Brain microvascular endothelial cell (primary cell): ENCODE measurements around the gene PRPF18.

ENCODE experiments used
- DNase-seq: peaks from one replicate; pipeline ENCODE4 v3.0.0-alpha.2; 2020
- H3K27ac ChIP-seq: fragments of 250-450 bp; sonication (Bioruptor Pico); 2 replicates; pipeline ENCODE4 v1.5.1; 2020; ENCODE audit warnings: mild to moderate bottlenecking, moderate library complexity
- H3K27me3 ChIP-seq: fragments of 250-450 bp; sonication (Bioruptor Pico); replicated peaks from 2 replicates; pipeline ENCODE4 v1.5.1; 2020; ENCODE audit warnings: mild to moderate bottlenecking
- H3K36me3 ChIP-seq: fragments of 250-450 bp; sonication (Bioruptor Pico); replicated peaks from 2 replicates; pipeline ENCODE4 v1.5.1; 2020; ENCODE audit warnings: mild to moderate bottlenecking
- H3K4me3 ChIP-seq: 2 replicates; pipeline ENCODE4 v1.5.1; 2011; ENCODE audit warnings: low read depth, mild to moderate bottlenecking, control low read depth, low read length, moderate library complexity
- CTCF ChIP-seq: IDR thresholded peaks from 2 replicates; pipeline ENCODE4 v1.5.1; 2011; ENCODE audit warnings: low read depth, mild to moderate bottlenecking, moderate library complexity, low read length, control low read depth, inconsistent platforms; ENCODE audit errors: missing control alignments
- in situ Hi-C: cut with HindIII; loops from 2 replicates; pipeline ENCODE4 v1.10.0; 2017; ENCODE audit warnings: low sequenced_read_pairs, low pct_ligation_motif_present

The PRPF18 gene

GRCh38 chr10:13573960-13574359 lies 12.8 kb upstream of the PRPF18 start:
- H3K27ac ChIP-seq: no peak overlapping the region
- no peak for TF ChIP-seq CTCF
- in situ Hi-C loops: no loop called here
- no peak overlapping the region for H3K4me3 ChIP-seq
- no peaks in the 10 kb centered on the region for H3K27me3 ChIP-seq
- H3K36me3 ChIP-seq: no peaks in the 10 kb centered on the region
- no peak for DNase-seq

- no peak for TF ChIP-seq CTCF
- Histone ChIP-seq H3K27me3 (no peaks in the 10 kb centered on the region), H3K27ac (no peak overlapping the region), H3K4me3 (no peak overlapping the region), H3K36me3 (peaks cover 2% of the 10 kb centered on the region)
- DNase-seq: no peak
- in situ Hi-C loops: no loop called here
Measured at GRCh38 chr10:13585195-13585751, 1.5 kb upstream of the PRPF18 start.

- Histone ChIP-seq H3K27ac (no peak overlapping the region), H3K4me3 (no peak overlapping the region), H3K27me3 (no peaks in the 10 kb centered on the region), H3K36me3 (peaks cover 2% of the 10 kb centered on the region)
- no peak for TF ChIP-seq CTCF
- in situ Hi-C loops: no loop called here
- DNase-seq: no peak
Measured at GRCh38 chr10:13585943-13586342, 822 bp upstream of the PRPF18 start.

GRCh38 chr10:13587391-13587790 lies 626 bp downstream of the PRPF18 start:
- in situ Hi-C loops: no loop called here
- no peak for TF ChIP-seq CTCF

GRCh38 chr10:13589316-13589715 lies 2.6 kb downstream of the PRPF18 start:
- Histone ChIP-seq H3K4me3 (no peak overlapping the region), H3K36me3 (peaks cover 4% of the 10 kb centered on the region), H3K27ac (no peak overlapping the region), H3K27me3 (no peaks in the 10 kb centered on the region)
- TF ChIP-seq CTCF: peak; percentile 38
- no peak for DNase-seq
- in situ Hi-C loops: no loop called here

More at GRCh38 chr10:13587391-13587790, 626 bp downstream of the PRPF18 start:
- Histone ChIP-seq H3K27ac (peak overlapping the region; percentile 55), H3K36me3 (peaks cover 4% of the 10 kb centered on the region), H3K27me3 (no peaks in the 10 kb centered on the region), H3K4me3 (peak overlapping the region; percentile 96)
- no peak for DNase-seq

- Histone ChIP-seq H3K27me3 (no peaks in the 10 kb centered on the region), H3K27ac (no peak overlapping the region), H3K4me3 (no peak overlapping the region), H3K36me3 (peaks cover 4% of the 10 kb centered on the region)
- no peak for DNase-seq
- no peak for TF ChIP-seq CTCF
- in situ Hi-C loops: no loop called here
Measured at GRCh38 chr10:13590886-13591285, 4.1 kb downstream of the PRPF18 start.
